AG10803 (cell line): ENCODE results near the gene UBE2Q2.
"Not testable (repeated sequence)": the region's sequence is repeated elsewhere in the genome, so short reads cannot be mapped to it uniquely, and the experiment has no call there.

Experiments used
- DNase-seq: peaks from one replicate; pipeline ENCODE4 v3.0.0; 2010; ENCODE audit warnings: low read depth
- H3K4me3 ChIP-seq: 2 replicates; pipeline ENCODE4 v1.5.1; 2011; ENCODE audit warnings: mild to moderate bottlenecking, low read length, control low read depth
- CTCF ChIP-seq: conservative IDR thresholded peaks from 2 replicates; pipeline ENCODE4 v1.5.1; 2011; ENCODE audit warnings: mild to moderate bottlenecking, low read length, control low read depth, inconsistent platforms

Gene UBE2Q2

GRCh38 chr15:75840659-75841058 is 2.6 kb upstream of the UBE2Q2 start:
- no peak overlapping the region for H3K4me3 ChIP-seq
- peak; percentile 72 for DNase-seq
- TF ChIP-seq CTCF: no peak

GRCh38 chr15:75841626-75842025 is 1.6 kb upstream of the UBE2Q2 start:
- DNase-seq: no peak
- no peak overlapping the region for H3K4me3 ChIP-seq
- TF ChIP-seq CTCF: no peak

GRCh38 chr15:75843678-75844581 is 683 bp downstream of the UBE2Q2 start:
- H3K4me3 ChIP-seq: peak overlapping the region; percentile 91
- TF ChIP-seq CTCF: no peak
- DNase-seq: peak; percentile 50

GRCh38 chr15:75844629-75845335 is 1.5 kb downstream of the UBE2Q2 start:
- TF ChIP-seq CTCF: no peak
- DNase-seq: no peak

GRCh38 chr15:75849167-75849566 is 5.9 kb downstream of the UBE2Q2 start:
- no peak overlapping the region for H3K4me3 ChIP-seq
- DNase-seq: no peak
- no peak for TF ChIP-seq CTCF

More at GRCh38 chr15:75844629-75845335, 1.5 kb downstream of the UBE2Q2 start:
- H3K4me3 ChIP-seq: peak overlapping the region; percentile 91

GRCh38 chr15:75850708-75851107 is 7.5 kb downstream of the UBE2Q2 start:
- no peak overlapping the region for H3K4me3 ChIP-seq
- TF ChIP-seq CTCF: no peak
- DNase-seq: no peak

- not testable (repeated sequence) for H3K4me3 ChIP-seq
- peak; percentile 3 for DNase-seq
Observed at GRCh38 chr15:75851566-75851965, 8.3 kb downstream of the UBE2Q2 start.
